Measurements from ENCODE around the gene C1R.

The C1R gene

GRCh38 chr12:7121324-7121723, 29.1 kb upstream of the C1R start:
- Histone ChIP-seq H3K4me1 (ENCODE audit: insufficient read depth, poor library complexity, severe bottlenecking) (no peaks in the 10 kb centered on the region), H3K9me3 (ENCODE audit: severe bottlenecking) (no peaks in the 10 kb centered on the region), H3K36me3 (ENCODE audit: low read depth) (no peaks in the 10 kb centered on the region), H3K27me3 (ENCODE audit: insufficient read depth, poor library complexity, severe bottlenecking) (no peaks in the 10 kb centered on the region), H3K4me3 (ENCODE audit: severe bottlenecking) (no peak overlapping the region), H3K27ac (ENCODE audit: poor library complexity, severe bottlenecking) (no peak overlapping the region)
- ATAC-seq (ENCODE audit: low read depth) (no peak), DNase-seq (ENCODE audit: low spot score) (no peak)
- no peak for TF ChIP-seq CTCF (IDR thresholded peaks at IDR 0.05; ENCODE audit: poor library complexity, severe bottlenecking)

GRCh38 chr12:7120166-7120565, 27.9 kb upstream of the C1R start:
- ATAC-seq (ENCODE audit: low read depth) (no peak), DNase-seq (ENCODE audit: low spot score) (no peak)
- H3K9me3 ChIP-seq (ENCODE audit: severe bottlenecking): no peaks in the 10 kb centered on the region
- H3K27ac ChIP-seq (ENCODE audit: poor library complexity, severe bottlenecking): no peak overlapping the region
- TF ChIP-seq CTCF (IDR thresholded peaks at IDR 0.05; ENCODE audit: poor library complexity, severe bottlenecking): no peak
- H3K27me3 ChIP-seq (ENCODE audit: insufficient read depth, poor library complexity, severe bottlenecking): no peaks in the 10 kb centered on the region
- no peaks in the 10 kb centered on the region for H3K36me3 ChIP-seq (ENCODE audit: low read depth)
- no peaks in the 10 kb centered on the region for H3K4me1 ChIP-seq (ENCODE audit: insufficient read depth, poor library complexity, severe bottlenecking)
- no peak overlapping the region for H3K4me3 ChIP-seq (ENCODE audit: severe bottlenecking)

- Histone ChIP-seq H3K27me3 (ENCODE audit: insufficient read depth, poor library complexity, severe bottlenecking) (no peaks in the 10 kb centered on the region), H3K4me3 (ENCODE audit: severe bottlenecking) (no peak overlapping the region), H3K4me1 (ENCODE audit: insufficient read depth, poor library complexity, severe bottlenecking) (no peaks in the 10 kb centered on the region), H3K9me3 (ENCODE audit: severe bottlenecking) (no peaks in the 10 kb centered on the region), H3K27ac (ENCODE audit: poor library complexity, severe bottlenecking) (no peak overlapping the region), H3K36me3 (ENCODE audit: low read depth) (no peaks in the 10 kb centered on the region; the same call in 1 of the 2 replicates)
- no peak for TF ChIP-seq CTCF (IDR thresholded peaks at IDR 0.05; ENCODE audit: poor library complexity, severe bottlenecking)
- DNase-seq (ENCODE audit: low spot score) (no peak), ATAC-seq (ENCODE audit: low read depth) (no peak)
Measured at GRCh38 chr12:7118881-7119280, 26.6 kb upstream of the C1R start.

GRCh38 chr12:7117670-7118069, 25.4 kb upstream of the C1R start:
- no peaks in the 10 kb centered on the region for H3K4me1 ChIP-seq (ENCODE audit: insufficient read depth, poor library complexity, severe bottlenecking)
- no peak overlapping the region for H3K27ac ChIP-seq (ENCODE audit: poor library complexity, severe bottlenecking)
- peaks cover 2% of the 10 kb centered on the region; the same call in 1 of the 2 replicates for H3K36me3 ChIP-seq (ENCODE audit: low read depth)
- no peaks in the 10 kb centered on the region for H3K9me3 ChIP-seq (ENCODE audit: severe bottlenecking)
- TF ChIP-seq CTCF (IDR thresholded peaks at IDR 0.05; ENCODE audit: poor library complexity, severe bottlenecking): no peak
- no peaks in the 10 kb centered on the region for H3K27me3 ChIP-seq (ENCODE audit: insufficient read depth, poor library complexity, severe bottlenecking)
- no peak overlapping the region for H3K4me3 ChIP-seq (ENCODE audit: severe bottlenecking)
- ATAC-seq (ENCODE audit: low read depth) (no peak), DNase-seq (ENCODE audit: low spot score) (no peak)

- H3K4me1 ChIP-seq (ENCODE audit: insufficient read depth, poor library complexity, severe bottlenecking): no peaks in the 10 kb centered on the region
- no peaks in the 10 kb centered on the region for H3K9me3 ChIP-seq (ENCODE audit: severe bottlenecking)
- H3K4me3 ChIP-seq (ENCODE audit: severe bottlenecking): no peak overlapping the region
- DNase-seq (ENCODE audit: low spot score) (no peak), ATAC-seq (ENCODE audit: low read depth) (no peak)
- no peak for TF ChIP-seq CTCF (IDR thresholded peaks at IDR 0.05; ENCODE audit: poor library complexity, severe bottlenecking)
- H3K36me3 ChIP-seq (ENCODE audit: low read depth): peaks cover 2% of the 10 kb centered on the region; the same call in 1 of the 2 replicates
- no peak overlapping the region for H3K27ac ChIP-seq (ENCODE audit: poor library complexity, severe bottlenecking)
- no peaks in the 10 kb centered on the region for H3K27me3 ChIP-seq (ENCODE audit: insufficient read depth, poor library complexity, severe bottlenecking)
Measured at GRCh38 chr12:7116916-7117315, 24.7 kb upstream of the C1R start.

Measured in RWPE2 (cell line).